Tibial nerve (tissue), 3 donors: ENCODE measurements around the gene RNF213.

ENCODE experiments used
- CTCF ChIP-seq, 5 experiments: fragments of 200-600 bp in 3 of 5; fragments of 450-650 bp in 2 of 5; sonication (generic) in 3 of 5; IDR thresholded peaks; one replicate each; pipeline ENCODE4 v1.5.1; 2016 to 2019; ENCODE audit warnings: antibody characterized with exemption in 5 of 5, mild to moderate bottlenecking in 3 of 5, moderate library complexity in 2 of 5
- POLR2A ChIP-seq, 2 donors: fragments of 450-650 bp; IDR thresholded peaks; one replicate each; pipeline ENCODE4 v1.6.1; 2017; ENCODE audit warnings: antibody characterized with exemption in 2 of 2, mild to moderate bottlenecking in 2 of 2, moderate library complexity in 2 of 2

- TF ChIP-seq CTCF (IDR thresholded peaks at IDR 0.05) (no peak), POLR2A (IDR thresholded peaks at IDR 0.05) (no peak)
Measured at GRCh38 chr17:80259457-80260068, 1.1 kb upstream of the RNF213 start.
